HepG2 (cell line): ENCODE results near the gene STARD10. TPM values are rescaled to one million over a fixed set of nuclear protein-coding genes. Genes with fewer than 3 reads are reported as not detected.
A peak's percentile ranks its signal among the peaks of the same experiment; 100 is the strongest.

Source experiments
- AHR ChIP-seq: IDR thresholded peaks from 2 replicates; pipeline ENCODE4 v1.6.1; 2018; ENCODE audit warnings: missing genetic modification reagents, missing compliant biosample characterization
- FIP1L1 ChIP-seq: fragments of 200-400 bp; formaldehyde crosslinking; IDR thresholded peaks from 2 replicates; pipeline ENCODE4 v1.6.1; 2018; ENCODE audit warnings: low read depth, mild to moderate bottlenecking, low read length, moderate library complexity, borderline replicate concordance; ENCODE audit not compliant: insufficient read depth
- FOXA3 ChIP-seq: IDR thresholded peaks from 2 replicates; pipeline ENCODE4 v1.6.1; 2016; ENCODE audit warnings: missing genetic modification reagents, missing compliant biosample characterization
- GABPB1 ChIP-seq: IDR thresholded peaks from 2 replicates; pipeline ENCODE4 v1.6.1; 2016; ENCODE audit warnings: mild to moderate bottlenecking, missing genetic modification reagents, moderate library complexity, missing compliant biosample characterization
- GATAD1 ChIP-seq: IDR thresholded peaks from 2 replicates; pipeline ENCODE4 v1.6.1; 2016; ENCODE audit warnings: missing genetic modification reagents, missing compliant biosample characterization
- MYPOP ChIP-seq: sonication (generic); formaldehyde crosslinking; IDR thresholded peaks from 2 replicates; pipeline ENCODE4 v1.8.1; 2023; ENCODE audit warnings: mild to moderate bottlenecking, moderate library complexity, missing genetic modification reagents
- NFKB2 ChIP-seq: sonication (generic); formaldehyde crosslinking; IDR thresholded peaks from 2 replicates; pipeline ENCODE4 v1.4.0; 2020; ENCODE audit warnings: missing genetic modification reagents, borderline replicate concordance
- PRPF4 ChIP-seq: fragments of 200-400 bp; formaldehyde crosslinking; IDR thresholded peaks from 2 replicates; pipeline ENCODE4 v1.6.1; 2016; ENCODE audit warnings: low read length, low read depth; ENCODE audit not compliant: poor library complexity, severe bottlenecking
- ZNF101 ChIP-seq: sonication (generic); formaldehyde crosslinking; IDR thresholded peaks from 2 replicates; pipeline ENCODE4 v1.4.0; 2020; ENCODE audit warnings: mild to moderate bottlenecking, low read depth, missing genetic modification reagents, borderline replicate concordance
- ZNF547 ChIP-seq: sonication (generic); formaldehyde crosslinking; IDR thresholded peaks from 2 replicates; pipeline ENCODE4 v1.5.1; 2020; ENCODE audit warnings: mild to moderate bottlenecking, missing genetic modification reagents
- ZNF713 ChIP-seq: sonication (generic); formaldehyde crosslinking; IDR thresholded peaks from 2 replicates; pipeline ENCODE4 v1.4.0; 2020; ENCODE audit warnings: mild to moderate bottlenecking, missing genetic modification reagents
- polyA plus RNA-seq, 8 experiments: library from polyadenylated mRNA; depleted of rRNA in 3 of 8; stranded (reverse) in 7 of 8; unstranded in 1 of 8; fragments of >200 nt; fragmentation: Illumina TruSeq in 4 of 8; extraction: Trizol in 4 of 8; gene quantifications; 2 replicates each; pipeline versions ENCODE4 v1.2.1 to v1.2.3, GENCODE V29; 2011 to 2016; ENCODE audit warnings: low read depth in 4 of 8, missing spikeins in 1 of 8, mixed read lengths in 1 of 8; ENCODE audit not compliant: insufficient read depth in 1 of 8
- total RNA-seq, 5 experiments: library from RNA; depleted of rRNA; stranded (reverse); fragments of >200 nt; fragmentation: Illumina TruSeq; extraction: Trizol; gene quantifications; 2 replicates each; pipeline ENCODE4 v1.2.3, GENCODE V29; 2016; ENCODE audit warnings: low read depth in 1 of 5
- TF ChIP-seq, protein P1 (sequence below): sonication (generic); formaldehyde crosslinking; IDR thresholded peaks from 2 replicates; pipeline ENCODE4 v1.4.0; 2020; ENCODE audit warnings: missing genetic modification reagents, mild to moderate bottlenecking, borderline replicate concordance
- TF ChIP-seq, protein P2 (sequence below): sonication (generic); formaldehyde crosslinking; IDR thresholded peaks from 2 replicates; pipeline ENCODE4 v1.4.0; 2020; ENCODE audit warnings: missing genetic modification reagents, borderline replicate concordance
- TF ChIP-seq, protein P3 (sequence below): sonication (generic); formaldehyde crosslinking; IDR thresholded peaks from 2 replicates; pipeline ENCODE4 v1.5.1; 2020; ENCODE audit warnings: mild to moderate bottlenecking, missing genetic modification reagents, borderline replicate concordance
- TF ChIP-seq, protein P4 (sequence below): sonication (generic); formaldehyde crosslinking; IDR thresholded peaks from 2 replicates; pipeline ENCODE4 v1.8.1; 2023; ENCODE audit warnings: mild to moderate bottlenecking, missing genetic modification reagents

STARD10 gene
- total and polyA plus RNA-seq, 2 of the 13 experiments (the other 11 are each of a cell fraction or from before 2014, with no cell fraction given) = 260 to 341 TPM

- TF ChIP-seq, protein P1, sequence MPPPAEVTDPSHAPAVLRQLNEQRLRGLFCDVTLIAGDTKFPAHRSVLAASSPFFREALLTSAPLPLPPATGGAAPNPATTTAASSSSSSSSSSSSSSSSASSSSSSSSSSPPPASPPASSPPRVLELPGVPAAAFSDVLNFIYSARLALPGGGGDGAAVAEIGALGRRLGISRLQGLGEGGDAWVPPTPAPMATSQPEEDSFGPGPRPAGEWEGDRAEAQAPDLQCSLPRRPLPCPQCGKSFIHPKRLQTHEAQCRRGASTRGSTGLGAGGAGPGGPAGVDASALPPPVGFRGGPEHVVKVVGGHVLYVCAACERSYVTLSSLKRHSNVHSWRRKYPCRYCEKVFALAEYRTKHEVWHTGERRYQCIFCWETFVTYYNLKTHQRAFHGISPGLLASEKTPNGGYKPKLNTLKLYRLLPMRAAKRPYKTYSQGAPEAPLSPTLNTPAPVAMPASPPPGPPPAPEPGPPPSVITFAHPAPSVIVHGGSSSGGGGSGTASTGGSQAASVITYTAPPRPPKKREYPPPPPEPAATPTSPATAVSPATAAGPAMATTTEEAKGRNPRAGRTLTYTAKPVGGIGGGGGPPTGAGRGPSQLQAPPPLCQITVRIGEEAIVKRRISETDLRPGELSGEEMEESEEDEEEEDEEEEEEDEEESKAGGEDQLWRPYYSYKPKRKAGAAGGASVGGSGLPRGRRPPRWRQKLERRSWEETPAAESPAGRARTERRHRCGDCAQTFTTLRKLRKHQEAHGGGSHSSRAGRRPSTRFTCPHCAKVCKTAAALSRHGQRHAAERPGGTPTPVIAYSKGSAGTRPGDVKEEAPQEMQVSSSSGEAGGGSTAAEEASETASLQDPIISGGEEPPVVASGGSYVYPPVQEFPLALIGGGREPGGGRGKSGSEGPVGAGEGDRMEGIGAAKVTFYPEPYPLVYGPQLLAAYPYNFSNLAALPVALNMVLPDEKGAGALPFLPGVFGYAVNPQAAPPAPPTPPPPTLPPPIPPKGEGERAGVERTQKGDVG = no peak
- TF ChIP-seq AHR (CRISPR knock-in tag) = no peak
- no peak; the same call in 1 of the 2 replicates for TF ChIP-seq MYPOP (CRISPR knock-in tag)
- TF ChIP-seq, protein P2, sequence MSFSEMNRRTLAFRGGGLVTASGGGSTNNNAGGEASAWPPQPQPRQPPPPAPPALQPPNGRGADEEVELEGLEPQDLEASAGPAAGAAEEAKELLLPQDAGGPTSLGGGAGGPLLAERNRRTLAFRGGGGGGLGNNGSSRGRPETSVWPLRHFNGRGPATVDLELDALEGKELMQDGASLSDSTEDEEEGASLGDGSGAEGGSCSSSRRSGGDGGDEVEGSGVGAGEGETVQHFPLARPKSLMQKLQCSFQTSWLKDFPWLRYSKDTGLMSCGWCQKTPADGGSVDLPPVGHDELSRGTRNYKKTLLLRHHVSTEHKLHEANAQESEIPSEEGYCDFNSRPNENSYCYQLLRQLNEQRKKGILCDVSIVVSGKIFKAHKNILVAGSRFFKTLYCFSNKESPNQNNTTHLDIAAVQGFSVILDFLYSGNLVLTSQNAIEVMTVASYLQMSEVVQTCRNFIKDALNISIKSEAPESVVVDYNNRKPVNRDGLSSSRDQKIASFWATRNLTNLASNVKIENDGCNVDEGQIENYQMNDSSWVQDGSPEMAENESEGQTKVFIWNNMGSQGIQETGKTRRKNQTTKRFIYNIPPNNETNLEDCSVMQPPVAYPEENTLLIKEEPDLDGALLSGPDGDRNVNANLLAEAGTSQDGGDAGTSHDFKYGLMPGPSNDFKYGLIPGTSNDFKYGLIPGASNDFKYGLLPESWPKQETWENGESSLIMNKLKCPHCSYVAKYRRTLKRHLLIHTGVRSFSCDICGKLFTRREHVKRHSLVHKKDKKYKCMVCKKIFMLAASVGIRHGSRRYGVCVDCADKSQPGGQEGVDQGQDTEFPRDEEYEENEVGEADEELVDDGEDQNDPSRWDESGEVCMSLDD (CRISPR knock-in tag) = no peak
- TF ChIP-seq, protein P3, sequence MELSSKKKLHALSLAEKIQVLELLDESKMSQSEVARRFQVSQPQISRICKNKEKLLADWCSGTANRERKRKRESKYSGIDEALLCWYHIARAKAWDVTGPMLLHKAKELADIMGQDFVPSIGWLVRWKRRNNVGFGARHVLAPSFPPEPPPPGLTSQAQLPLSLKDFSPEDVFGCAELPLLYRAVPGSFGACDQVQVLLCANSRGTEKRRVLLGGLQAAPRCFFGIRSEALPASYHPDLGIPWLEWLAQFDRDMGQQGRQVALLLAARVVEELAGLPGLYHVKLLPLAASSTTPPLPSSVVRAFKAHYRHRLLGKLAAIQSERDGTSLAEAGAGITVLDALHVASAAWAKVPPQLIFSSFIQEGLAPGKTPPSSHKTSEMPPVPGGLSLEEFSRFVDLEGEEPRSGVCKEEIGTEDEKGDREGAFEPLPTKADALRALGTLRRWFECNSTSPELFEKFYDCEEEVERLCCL = no peak
- TF ChIP-seq, protein P4, sequence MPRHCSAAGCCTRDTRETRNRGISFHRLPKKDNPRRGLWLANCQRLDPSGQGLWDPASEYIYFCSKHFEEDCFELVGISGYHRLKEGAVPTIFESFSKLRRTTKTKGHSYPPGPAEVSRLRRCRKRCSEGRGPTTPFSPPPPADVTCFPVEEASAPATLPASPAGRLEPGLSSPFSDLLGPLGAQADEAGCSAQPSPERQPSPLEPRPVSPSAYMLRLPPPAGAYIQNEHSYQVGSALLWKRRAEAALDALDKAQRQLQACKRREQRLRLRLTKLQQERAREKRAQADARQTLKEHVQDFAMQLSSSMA (CRISPR knock-in tag) = 0 out of 2 replicates have a peak, but pooled peaks have one; percentile 52
- TF ChIP-seq ZNF547 = no peak
- no peak for TF ChIP-seq FIP1L1
- TF ChIP-seq ZNF101 = no peak
- peak; percentile 33; the same call in 1 of the 2 replicates for TF ChIP-seq GABPB1 (CRISPR knock-in tag)
- TF ChIP-seq ZNF713 = no peak
- TF ChIP-seq NFKB2 (CRISPR knock-in tag) = no peak
- TF ChIP-seq PRPF4 = no peak
- TF ChIP-seq FOXA3 = peak; percentile 96
- peak; percentile 13; the same call in 1 of the 2 replicates for TF ChIP-seq GATAD1
Measured at GRCh38 chr11:72778535-72779494, 15.0 kb downstream of the STARD10 start (continued).
